Measurements from ENCODE around the gene MROH7.

The MROH7 gene

GRCh38 chr1:54640863-54641836 lies at the start of gene MROH7:
MROH7 (plus strand) TSS chr1:54641786; CDS start chr1:54652927, 11,141 bp downstream.
- DNase-seq: no peak

- no peak for DNase-seq
These were observed 47.9 kb upstream of the MROH7 start for GRCh38 chr1:54593571-54594160.

GRCh38 chr1:54594463-54594862 lies 47.1 kb upstream of the MROH7 start:
- no peak for DNase-seq

- DNase-seq: no peak
These were observed 45.6 kb upstream of the MROH7 start for GRCh38 chr1:54595956-54596498.

- DNase-seq: no peak
These were observed 44.8 kb upstream of the MROH7 start for GRCh38 chr1:54596756-54597155.

GRCh38 chr1:54597455-54598030 lies 44.0 kb upstream of the MROH7 start:
- no peak for DNase-seq

- no peak for DNase-seq
These were observed 42.3 kb upstream of the MROH7 start for GRCh38 chr1:54599211-54599823.

- no peak for DNase-seq
These were observed 40.5 kb upstream of the MROH7 start for GRCh38 chr1:54600947-54601721.

- no peak for DNase-seq
These were observed 39.9 kb upstream of the MROH7 start for GRCh38 chr1:54601730-54602129.

GRCh38 chr1:54602554-54602953 lies 39.0 kb upstream of the MROH7 start:
- DNase-seq: no peak

- DNase-seq: no peak
These were observed 38.3 kb upstream of the MROH7 start for GRCh38 chr1:54603241-54603640.

GRCh38 chr1:54604051-54604450 lies 37.5 kb upstream of the MROH7 start:
- no peak for DNase-seq

GRCh38 chr1:54604572-54605370 lies 36.8 kb upstream of the MROH7 start:
- peak; percentile 6 for DNase-seq

GRCh38 chr1:54606096-54606989 lies 35.2 kb upstream of the MROH7 start:
- DNase-seq: no peak

GRCh38 chr1:54606990-54607325 lies 34.6 kb upstream of the MROH7 start:
- DNase-seq: no peak

- DNase-seq: no peak
These were observed 33.6 kb upstream of the MROH7 start for GRCh38 chr1:54607821-54608565.

- DNase-seq: no peak
These were observed 32.9 kb upstream of the MROH7 start for GRCh38 chr1:54608566-54609230.

- no peak for DNase-seq
These were observed 32.2 kb upstream of the MROH7 start for GRCh38 chr1:54609301-54609921.

GRCh38 chr1:54610048-54610447 lies 31.5 kb upstream of the MROH7 start:
- DNase-seq: no peak
